Loucy (cell line): Measurements from ENCODE around the gene GNG8.

Experiments used
- H2AFZ ChIP-seq: fragments of 200-600 bp; sonication (generic); 2 replicates; pipeline ENCODE4 v1.6.0; 2016; ENCODE audit warnings: antibody characterized with exemption, mild to moderate bottlenecking, low read length, moderate library complexity
- H3F3A ChIP-seq: fragments of 200-600 bp; 2 replicates; pipeline ENCODE4 v1.6.0; 2016; ENCODE audit warnings: antibody characterized with exemption, low read depth, mild to moderate bottlenecking
- H3K27me3 ChIP-seq: fragments of 200-600 bp; sonication (generic); 2 replicates; pipeline ENCODE4 v1.6.1; 2014; ENCODE audit warnings: low read length, mild to moderate bottlenecking; ENCODE audit not compliant: insufficient read depth, poor library complexity, severe bottlenecking
- H3K36me3 ChIP-seq: fragments of 200-600 bp; sonication (generic); 2 replicates; pipeline ENCODE4 v1.6.1; 2016; ENCODE audit warnings: low read length; ENCODE audit not compliant: insufficient read depth
- H3K4me1 ChIP-seq: fragments of 200-600 bp; sonication (generic); 2 replicates; pipeline ENCODE4 v1.5.1; 2014; ENCODE audit warnings: low read length, mild to moderate bottlenecking; ENCODE audit not compliant: insufficient read depth, poor library complexity, severe bottlenecking
- H3K4me2 ChIP-seq: fragments of 200-600 bp; sonication (generic); 2 replicates; pipeline ENCODE4 v1.6.0; 2014; ENCODE audit warnings: antibody characterized with exemption, low read length, low read depth, mild to moderate bottlenecking; ENCODE audit not compliant: poor library complexity, severe bottlenecking
- H3K4me3 ChIP-seq: fragments of 200-600 bp; sonication (generic); 2 replicates; pipeline ENCODE4 v1.5.1; 2014; ENCODE audit warnings: low read length, mild to moderate bottlenecking, mixed read lengths; ENCODE audit not compliant: poor library complexity, severe bottlenecking
- H3K79me2 ChIP-seq: fragments of 200-600 bp; sonication (generic); 2 replicates; pipeline ENCODE4 v1.6.1; 2014; ENCODE audit warnings: low read length; ENCODE audit not compliant: insufficient read depth
- H3K9ac ChIP-seq: fragments of 200-600 bp; sonication (generic); 2 replicates; pipeline ENCODE4 v1.6.0; 2014; ENCODE audit warnings: mild to moderate bottlenecking, low read depth, low read length, moderate library complexity; ENCODE audit not compliant: poor library complexity, severe bottlenecking
- H3K9me2 ChIP-seq: fragments of 200-600 bp; sonication (generic); replicated peaks from 2 replicates; pipeline ENCODE4 v1.6.1; 2016; ENCODE audit warnings: low read depth, low read length, mixed read lengths
- H3K9me3 ChIP-seq: fragments of 200-600 bp; sonication (generic); 2 replicates; pipeline ENCODE4 v1.6.1; 2014; ENCODE audit warnings: mild to moderate bottlenecking, antibody characterized with exemption, low read length, low read depth; ENCODE audit not compliant: insufficient read depth
- H4K20me1 ChIP-seq: fragments of 200-600 bp; sonication (generic); 2 replicates; pipeline ENCODE4 v1.6.0; 2014; ENCODE audit warnings: antibody characterized with exemption, low read length, mild to moderate bottlenecking; ENCODE audit not compliant: insufficient read depth, poor library complexity, severe bottlenecking
- CTCF ChIP-seq: fragments of 200-600 bp; sonication (generic); conservative IDR thresholded peaks from 2 replicates; pipeline ENCODE4 v1.5.1; 2014; ENCODE audit warnings: mild to moderate bottlenecking, antibody characterized with exemption, low read length
- EZH2phosphoT487 ChIP-seq: fragments of 200-600 bp; IDR thresholded peaks from 2 replicates; pipeline ENCODE4 v1.6.1; 2018; ENCODE audit warnings: antibody characterized with exemption, mild to moderate bottlenecking, moderate library complexity, borderline replicate concordance

The GNG8 gene

GRCh38 chr19:46621191-46622117 is 14.5 kb downstream of the GNG8 start:
- H3K9me3 ChIP-seq: no peaks in the 10 kb centered on the region
- no peaks in the 10 kb centered on the region for H3K36me3 ChIP-seq
- H3K79me2 ChIP-seq: no peaks in the 10 kb centered on the region
- no peak overlapping the region for H3K4me2 ChIP-seq
- TF ChIP-seq EZH2phosphoT487 (no peak), CTCF (peak; percentile 47)
- H4K20me1 ChIP-seq: no peaks in the 10 kb centered on the region
- no peaks in the 10 kb centered on the region for H3K9me2 ChIP-seq
- no peaks in the 10 kb centered on the region for H3K27me3 ChIP-seq
- H3K9ac ChIP-seq: no peak overlapping the region
- H3K4me1 ChIP-seq: peaks cover 10% of the 10 kb centered on the region
- no peaks in the 10 kb centered on the region for H3F3A ChIP-seq
- H3K4me3 ChIP-seq: no peak overlapping the region
- no peak overlapping the region for H2AFZ ChIP-seq

DNA sequence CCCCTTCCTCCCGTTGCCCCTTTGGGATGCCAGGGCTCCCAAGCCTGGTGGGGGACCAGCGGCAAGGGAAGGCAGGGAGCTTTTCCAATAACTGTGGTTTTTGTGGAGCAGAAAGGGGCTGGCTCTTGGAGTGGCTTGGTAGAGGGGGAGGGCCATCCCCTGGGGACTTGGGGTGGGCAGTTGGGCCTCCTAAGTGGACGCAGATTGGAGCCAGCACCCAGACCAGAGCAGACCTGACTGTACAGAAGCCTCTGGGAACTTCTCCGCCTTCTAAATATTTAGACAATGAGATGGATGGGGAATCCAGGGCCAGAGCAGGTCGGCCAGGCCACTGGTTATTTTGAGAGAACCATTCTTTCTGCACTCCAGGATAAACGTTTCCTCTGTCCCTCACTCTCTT is 15.3 kb downstream of the GNG8 start:
- H3K27me3 ChIP-seq: no peaks in the 10 kb centered on the region
- no peaks in the 10 kb centered on the region for H3K79me2 ChIP-seq
- no peak for TF ChIP-seq CTCF
- no peak for TF ChIP-seq EZH2phosphoT487
- no peak overlapping the region for H3K4me3 ChIP-seq
- H3K9me3 ChIP-seq: no peaks in the 10 kb centered on the region
- peaks cover 10% of the 10 kb centered on the region for H3K4me1 ChIP-seq
- no peaks in the 10 kb centered on the region for H3K36me3 ChIP-seq
- no peaks in the 10 kb centered on the region for H3F3A ChIP-seq
- H2AFZ ChIP-seq: no peak overlapping the region
- no peak overlapping the region for H3K4me2 ChIP-seq
- no peaks in the 10 kb centered on the region for H3K9me2 ChIP-seq
- no peaks in the 10 kb centered on the region for H4K20me1 ChIP-seq
- H3K9ac ChIP-seq: no peak overlapping the region

DNA sequence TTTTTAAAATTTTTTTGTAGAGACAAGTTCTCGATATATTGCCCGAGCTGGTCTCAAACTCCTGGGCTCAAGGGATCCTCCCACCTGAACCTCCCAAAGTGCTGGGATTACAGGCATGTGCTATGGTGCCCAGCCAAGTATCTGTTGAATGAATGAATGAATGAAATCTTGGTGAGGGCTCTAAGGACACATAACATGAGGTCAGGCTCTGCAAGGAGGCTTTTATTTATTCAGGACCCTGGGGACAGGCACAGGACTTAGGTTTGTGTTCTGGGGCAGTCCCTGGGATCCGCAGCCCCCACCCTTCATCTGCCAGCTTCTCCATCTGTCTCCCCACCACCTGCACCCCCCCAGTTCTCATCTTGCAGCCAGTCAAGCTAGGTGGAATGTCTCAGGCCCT is 15.7 kb downstream of the GNG8 start:
- peaks cover 10% of the 10 kb centered on the region for H3K4me1 ChIP-seq

More for the DNA sequence above, 15.7 kb downstream of the GNG8 start:
- H3K9me2 ChIP-seq: no peaks in the 10 kb centered on the region
- H2AFZ ChIP-seq: no peak overlapping the region
- no peak overlapping the region for H3K4me3 ChIP-seq
- H3K27me3 ChIP-seq: no peaks in the 10 kb centered on the region
- H3K9ac ChIP-seq: no peak overlapping the region
- no peaks in the 10 kb centered on the region for H3F3A ChIP-seq
- no peaks in the 10 kb centered on the region for H3K9me3 ChIP-seq
- no peaks in the 10 kb centered on the region for H3K36me3 ChIP-seq
- no peak for TF ChIP-seq EZH2phosphoT487
- no peak for TF ChIP-seq CTCF
- no peak overlapping the region for H3K4me2 ChIP-seq
- no peaks in the 10 kb centered on the region for H3K79me2 ChIP-seq
- H4K20me1 ChIP-seq: no peaks in the 10 kb centered on the region
